Panc1 (cell line): ENCODE data around the gene PRR35. TPM values are rescaled to one million over a fixed set of nuclear protein-coding genes. Genes with fewer than 3 reads are reported as not detected.

Source experiments
- ATAC-seq: fragments of 200-7000 bp; cut with Tn5 transposase; 2 replicates; pipeline ENCODE4 v1.9.1; 2020; ENCODE audit warnings: mild to moderate bottlenecking, moderate library complexity
- BruUV-seq: library from RNA; stranded (reverse); fragments of 400-500 nt; replicated peaks from 2 replicates; lab custom pipeline; 2021; lab: Mats Ljungman, UMichigan
- CTCF ChIA-PET: fragments of 300-600 bp; sonication (Branson Sonifier 250); formaldehyde crosslinking; loops from one replicate; lab custom pipeline; 2022; ENCODE audit warnings: antibody characterized with exemption; lab: Charles Lee
- POLR2A ChIA-PET: fragments of 300-600 bp; sonication (Branson Sonifier 250); formaldehyde crosslinking; loops from one replicate; lab custom pipeline; 2022; ENCODE audit warnings: antibody characterized with exemption; lab: Charles Lee
- DNase-seq: peaks from one replicate; pipeline ENCODE4 v3.0.0-alpha.2; 2010; ENCODE audit warnings: low read depth, low spot score
- H3K27ac ChIP-seq: 2 replicates; pipeline ENCODE4 v1.5.1; 2011; ENCODE audit warnings: mild to moderate bottlenecking, low read length, inconsistent platforms
- H3K27me3 ChIP-seq: fragments of 200-500 bp; sonication (Bioruptor generic); 2 replicates; pipeline ENCODE4 v1.6.0; 2014; ENCODE audit warnings: low read length, inconsistent platforms; ENCODE audit not compliant: control insufficient read depth, insufficient read depth
- H3K36me3 ChIP-seq: fragments of 200-500 bp; sonication (Bioruptor generic); 2 replicates; pipeline ENCODE4 v1.5.1; 2014; ENCODE audit warnings: inconsistent platforms, mild to moderate bottlenecking, low read length, moderate library complexity; ENCODE audit not compliant: control insufficient read depth, insufficient read depth
- H3K4me1 ChIP-seq: 2 replicates; pipeline ENCODE4 v1.5.1; 2011; ENCODE audit warnings: inconsistent platforms, mild to moderate bottlenecking, low read length, moderate library complexity; ENCODE audit not compliant: control insufficient read depth, insufficient read depth
- H3K4me3 ChIP-seq, 2 experiments: 2 replicates each; pipeline ENCODE4 v1.5.1; 2011 to 2012; ENCODE audit warnings: low read depth in 2 of 2, low read length in 2 of 2, mild to moderate bottlenecking in 2 of 2, inconsistent platforms in 1 of 2, moderate library complexity in 1 of 2
- H3K9me3 ChIP-seq: fragments of 200-500 bp; sonication (Bioruptor generic); 2 replicates; pipeline ENCODE4 v1.5.1; 2014; ENCODE audit warnings: low read depth, mild to moderate bottlenecking, inconsistent platforms, low read length, moderate library complexity; ENCODE audit not compliant: control insufficient read depth, insufficient read depth
- POLR2AphosphoS5 ChIP-seq: IDR thresholded peaks from 2 replicates; pipeline ENCODE4 v1.6.1; 2012; ENCODE audit warnings: mild to moderate bottlenecking, low read depth, low read length, moderate library complexity
- SIN3A ChIP-seq: IDR thresholded peaks from 2 replicates; pipeline ENCODE4 v1.6.1; 2012; ENCODE audit warnings: low read depth, mild to moderate bottlenecking, low read length, moderate library complexity, borderline replicate concordance; ENCODE audit not compliant: insufficient read depth
- TCF7L2 ChIP-seq: IDR thresholded peaks from 2 replicates; pipeline ENCODE4 v1.6.1; 2011; ENCODE audit warnings: mild to moderate bottlenecking, low read depth, low read length, inconsistent platforms
- in situ Hi-C: cut with HindIII; loops from 2 replicates; pipeline ENCODE4 v1.10.0; 2016; ENCODE audit warnings: low sequenced_read_pairs, low pct_unique_long_range_greater_than_20kb
- intact Hi-C: fragments of 100-400 bp; cut with micrococcal nuclease; formaldehyde crosslinking; loops from one replicate; pipeline ENCODE4 v1.10.0; 2022; ENCODE audit not compliant: unreplicated experiment
- total RNA-seq: library from RNA; stranded (reverse); gene quantifications from one replicate; pipeline ENCODE4 v1.2.1, GENCODE V29; 2021; ENCODE audit not compliant: unreplicated experiment
- TF ChIP-seq, protein P1 (sequence below), 2 experiments: IDR thresholded peaks; 2 replicates each; pipeline ENCODE4 v1.6.1; 2011 to 2012; ENCODE audit warnings: low read depth in 2 of 2, control low read depth in 1 of 2, low read length in 1 of 2, mild to moderate bottlenecking in 1 of 2, moderate library complexity in 1 of 2; ENCODE audit not compliant: insufficient read depth in 1 of 2
- TF ChIP-seq, protein P2 (sequence below): fragments of 450-650 bp; IDR thresholded peaks from 2 replicates; pipeline ENCODE4 v1.5.1; 2017; ENCODE audit warnings: mild to moderate bottlenecking

Gene PRR35
- total RNA-seq, 1 experiment from 2014 or later: 2.2 TPM

DNA sequence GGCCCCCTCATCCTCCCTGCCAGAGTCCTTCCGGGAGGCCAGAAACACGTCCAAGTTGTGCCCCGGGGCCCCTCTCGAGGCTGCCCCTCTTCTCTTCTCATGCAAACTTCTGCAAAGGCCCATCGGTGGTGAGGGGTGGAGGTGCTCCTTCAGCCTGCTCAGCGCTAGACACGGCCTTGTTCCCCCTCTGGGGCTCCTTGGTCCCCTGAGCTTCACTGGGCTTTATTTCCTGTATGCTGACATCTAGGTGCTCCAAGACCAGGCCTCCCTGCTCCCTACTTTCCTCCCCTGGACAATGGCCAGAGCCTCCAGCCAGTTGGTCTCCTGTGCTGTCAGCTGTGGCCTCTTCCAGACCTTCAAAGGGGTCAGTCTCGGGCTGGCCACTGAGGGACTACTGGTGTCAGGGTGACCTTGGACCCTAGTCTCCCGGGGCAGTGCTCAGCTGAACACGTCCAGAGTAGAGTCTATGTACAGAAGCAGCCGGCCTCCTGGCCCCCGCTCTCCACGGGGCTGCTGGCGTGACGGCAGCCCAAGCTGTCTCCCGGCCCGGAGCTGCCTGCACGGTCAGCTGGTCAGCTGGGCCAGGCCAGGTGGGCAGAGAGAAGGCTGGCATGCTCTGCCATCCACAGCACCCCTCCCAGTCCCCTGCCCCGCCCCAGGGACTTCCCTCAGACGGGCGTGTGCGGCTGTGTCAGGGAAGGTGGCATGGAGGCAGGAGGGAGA is 1.7 kb upstream of the PRR35 start:
- POLR2A ChIA-PET: no interaction called here

DNA sequence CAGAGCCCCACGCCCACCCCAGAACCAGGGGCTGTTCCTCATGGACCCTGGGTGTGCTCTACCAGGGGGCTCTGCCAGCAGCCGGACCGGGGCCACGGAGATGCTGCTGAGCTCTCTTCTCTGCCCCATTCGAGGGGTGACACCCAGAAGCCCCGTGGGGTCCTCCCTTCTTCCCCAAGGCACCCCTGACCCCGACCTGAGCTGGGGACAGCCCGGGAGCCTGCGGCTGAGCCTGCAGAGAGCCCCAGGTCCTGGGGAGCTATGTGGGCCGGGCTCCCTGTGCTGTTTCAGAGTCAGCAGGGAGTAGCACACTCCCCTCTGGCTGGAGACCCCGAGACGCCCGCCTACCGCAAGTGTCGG is 1.2 kb upstream of the PRR35 start:
- ATAC-seq: no peak; the same call in 1 of the 2 replicates
- Histone ChIP-seq H3K27ac (no peak overlapping the region), H3K9me3 (no peaks in the 10 kb centered on the region), H3K4me3 (no peak overlapping the region), H3K36me3 (no peaks in the 10 kb centered on the region), H3K27me3 (no peaks in the 10 kb centered on the region), H3K4me1 (peaks cover 34% of the 10 kb centered on the region)
- no peak for TF ChIP-seq SIN3A
- TF ChIP-seq TCF7L2: no peak
- TF ChIP-seq, protein P1, sequence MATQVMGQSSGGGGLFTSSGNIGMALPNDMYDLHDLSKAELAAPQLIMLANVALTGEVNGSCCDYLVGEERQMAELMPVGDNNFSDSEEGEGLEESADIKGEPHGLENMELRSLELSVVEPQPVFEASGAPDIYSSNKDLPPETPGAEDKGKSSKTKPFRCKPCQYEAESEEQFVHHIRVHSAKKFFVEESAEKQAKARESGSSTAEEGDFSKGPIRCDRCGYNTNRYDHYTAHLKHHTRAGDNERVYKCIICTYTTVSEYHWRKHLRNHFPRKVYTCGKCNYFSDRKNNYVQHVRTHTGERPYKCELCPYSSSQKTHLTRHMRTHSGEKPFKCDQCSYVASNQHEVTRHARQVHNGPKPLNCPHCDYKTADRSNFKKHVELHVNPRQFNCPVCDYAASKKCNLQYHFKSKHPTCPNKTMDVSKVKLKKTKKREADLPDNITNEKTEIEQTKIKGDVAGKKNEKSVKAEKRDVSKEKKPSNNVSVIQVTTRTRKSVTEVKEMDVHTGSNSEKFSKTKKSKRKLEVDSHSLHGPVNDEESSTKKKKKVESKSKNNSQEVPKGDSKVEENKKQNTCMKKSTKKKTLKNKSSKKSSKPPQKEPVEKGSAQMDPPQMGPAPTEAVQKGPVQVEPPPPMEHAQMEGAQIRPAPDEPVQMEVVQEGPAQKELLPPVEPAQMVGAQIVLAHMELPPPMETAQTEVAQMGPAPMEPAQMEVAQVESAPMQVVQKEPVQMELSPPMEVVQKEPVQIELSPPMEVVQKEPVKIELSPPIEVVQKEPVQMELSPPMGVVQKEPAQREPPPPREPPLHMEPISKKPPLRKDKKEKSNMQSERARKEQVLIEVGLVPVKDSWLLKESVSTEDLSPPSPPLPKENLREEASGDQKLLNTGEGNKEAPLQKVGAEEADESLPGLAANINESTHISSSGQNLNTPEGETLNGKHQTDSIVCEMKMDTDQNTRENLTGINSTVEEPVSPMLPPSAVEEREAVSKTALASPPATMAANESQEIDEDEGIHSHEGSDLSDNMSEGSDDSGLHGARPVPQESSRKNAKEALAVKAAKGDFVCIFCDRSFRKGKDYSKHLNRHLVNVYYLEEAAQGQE (IDR thresholded peaks at IDR 0.05; ENCODE audit: insufficient read depth in 1 of 2, low read depth in 2 of 2, low read length in 1 of 2): no peak
- TF ChIP-seq POLR2AphosphoS5: no peak
- TF ChIP-seq, protein P2, sequence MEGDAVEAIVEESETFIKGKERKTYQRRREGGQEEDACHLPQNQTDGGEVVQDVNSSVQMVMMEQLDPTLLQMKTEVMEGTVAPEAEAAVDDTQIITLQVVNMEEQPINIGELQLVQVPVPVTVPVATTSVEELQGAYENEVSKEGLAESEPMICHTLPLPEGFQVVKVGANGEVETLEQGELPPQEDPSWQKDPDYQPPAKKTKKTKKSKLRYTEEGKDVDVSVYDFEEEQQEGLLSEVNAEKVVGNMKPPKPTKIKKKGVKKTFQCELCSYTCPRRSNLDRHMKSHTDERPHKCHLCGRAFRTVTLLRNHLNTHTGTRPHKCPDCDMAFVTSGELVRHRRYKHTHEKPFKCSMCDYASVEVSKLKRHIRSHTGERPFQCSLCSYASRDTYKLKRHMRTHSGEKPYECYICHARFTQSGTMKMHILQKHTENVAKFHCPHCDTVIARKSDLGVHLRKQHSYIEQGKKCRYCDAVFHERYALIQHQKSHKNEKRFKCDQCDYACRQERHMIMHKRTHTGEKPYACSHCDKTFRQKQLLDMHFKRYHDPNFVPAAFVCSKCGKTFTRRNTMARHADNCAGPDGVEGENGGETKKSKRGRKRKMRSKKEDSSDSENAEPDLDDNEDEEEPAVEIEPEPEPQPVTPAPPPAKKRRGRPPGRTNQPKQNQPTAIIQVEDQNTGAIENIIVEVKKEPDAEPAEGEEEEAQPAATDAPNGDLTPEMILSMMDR: no peak
- DNase-seq: no peak
- POLR2A ChIA-PET: no interaction called here
- CTCF ChIA-PET: no interaction called here
- in situ Hi-C loops: no loop called here
- BruUV-seq: no TSS peak
- intact Hi-C loops: no loop called here

More for the DNA sequence above, 1.7 kb upstream of the PRR35 start:
- in situ Hi-C loops: no loop called here
- Histone ChIP-seq H3K4me3 (no peak overlapping the region), H3K36me3 (no peaks in the 10 kb centered on the region), H3K27ac (peak overlapping the region; percentile 34; the same call in 1 of the 2 replicates), H3K9me3 (no peaks in the 10 kb centered on the region), H3K27me3 (no peaks in the 10 kb centered on the region), H3K4me1 (peaks cover 31% of the 10 kb centered on the region)
- no TSS peak for BruUV-seq
- ATAC-seq (peak; percentile 7), DNase-seq (no peak)
- TF ChIP-seq SIN3A: no peak
- TF ChIP-seq POLR2AphosphoS5: no peak
- TF ChIP-seq, protein P1 (IDR thresholded peaks at IDR 0.05; ENCODE audit: insufficient read depth in 1 of 2, low read depth in 2 of 2, low read length in 1 of 2): no peak
- no peak for TF ChIP-seq TCF7L2
- TF ChIP-seq, protein P2: no peak
- intact Hi-C loops: no loop called here
- CTCF ChIA-PET: no interaction called here
